Stimulated activated CD8-positive, alpha-beta memory T cell treated with anti-CD3 and anti-CD28 coated beads, Interleukin-15, amount 100 ng/mL, for 48 hours (primary cell): ENCODE data around the gene COL4A2.

Experiments used
- DNase-seq, 2 donors: peaks; one replicate each; pipeline ENCODE4 v3.0.0-alpha.2; 2020; ENCODE audit warnings: low read depth in 2 of 2

COL4A2 gene

GRCh38 chr13:110419381-110419791 is 112.3 kb downstream of the COL4A2 start:
- DNase-seq, result no peak

GRCh38 chr13:110419946-110420345 is 112.9 kb downstream of the COL4A2 start:
- no peak for DNase-seq

- no peak for DNase-seq
These were observed 113.5 kb downstream of the COL4A2 start for GRCh38 chr13:110420626-110421025.

- no peak for DNase-seq
These were observed 114.0 kb downstream of the COL4A2 start for GRCh38 chr13:110421061-110421460.

GRCh38 chr13:110421696-110422385 is 114.8 kb downstream of the COL4A2 start:
- DNase-seq, result no peak

- DNase-seq, result no peak
These were observed 116.0 kb downstream of the COL4A2 start for GRCh38 chr13:110422913-110423688.

- no peak for DNase-seq
These were observed 116.7 kb downstream of the COL4A2 start for GRCh38 chr13:110423689-110424302.

GRCh38 chr13:110424569-110425443 is 117.7 kb downstream of the COL4A2 start:
- DNase-seq, result no peak

- DNase-seq, result no peak
These were observed 118.3 kb downstream of the COL4A2 start for GRCh38 chr13:110425444-110425780.

GRCh38 chr13:110426735-110427134 is 119.7 kb downstream of the COL4A2 start:
- DNase-seq, result no peak

- DNase-seq, result no peak
These were observed 121.2 kb downstream of the COL4A2 start for GRCh38 chr13:110428313-110428712.

- DNase-seq, result no peak
These were observed 123.6 kb downstream of the COL4A2 start for GRCh38 chr13:110430391-110431336.

- DNase-seq, result no peak
These were observed 124.6 kb downstream of the COL4A2 start for GRCh38 chr13:110431425-110432294.

- DNase-seq, result no peak
These were observed 125.4 kb downstream of the COL4A2 start for GRCh38 chr13:110432522-110432921.

- DNase-seq, result no peak
These were observed 125.9 kb downstream of the COL4A2 start for GRCh38 chr13:110433014-110433413.

- no peak for DNase-seq
These were observed 127.5 kb downstream of the COL4A2 start for GRCh38 chr13:110434629-110435028.

- no peak for DNase-seq
These were observed 128.2 kb downstream of the COL4A2 start for GRCh38 chr13:110435331-110435730.

GRCh38 chr13:110436276-110436675 is 129.2 kb downstream of the COL4A2 start:
- DNase-seq, result no peak

GRCh38 chr13:110436786-110437370 is 129.8 kb downstream of the COL4A2 start:
- DNase-seq, result no peak
